DOHH2 (cell line): ENCODE results near the gene SH3BP5.

Experiments used
- H3F3A ChIP-seq: fragments of 200-600 bp; sonication (generic), shearing (Covaris generic); 2 replicates; pipeline ENCODE4 v1.6.0; 2016; ENCODE audit warnings: antibody characterized with exemption, mild to moderate bottlenecking; ENCODE audit not compliant: control insufficient read depth, insufficient read depth
- H3K27ac ChIP-seq: fragments of 200-600 bp; sonication (generic); 2 replicates; pipeline ENCODE4 v1.5.1; 2014; ENCODE audit warnings: low read depth, mild to moderate bottlenecking, low read length, moderate library complexity
- H3K27me3 ChIP-seq: fragments of 200-600 bp; sonication (generic); 2 replicates; pipeline ENCODE4 v1.6.1; 2014; ENCODE audit warnings: mild to moderate bottlenecking, low read length, mixed read lengths; ENCODE audit not compliant: control insufficient read depth
- H3K36me3 ChIP-seq: fragments of 200-600 bp; sonication (generic); 2 replicates; pipeline ENCODE4 v1.6.1; 2014; ENCODE audit warnings: mild to moderate bottlenecking, low read length, moderate library complexity, mixed read lengths; ENCODE audit not compliant: control insufficient read depth
- H3K4me1 ChIP-seq: fragments of 200-600 bp; sonication (generic); 2 replicates; pipeline ENCODE4 v1.6.1; 2014; ENCODE audit warnings: mild to moderate bottlenecking, low read length, mixed read lengths; ENCODE audit not compliant: control insufficient read depth
- H3K4me2 ChIP-seq: fragments of 200-600 bp; sonication (generic); 2 replicates; pipeline ENCODE4 v1.6.0; 2014; ENCODE audit warnings: mild to moderate bottlenecking, low read length, moderate library complexity
- H3K4me3 ChIP-seq: fragments of 200-600 bp; sonication (generic); 2 replicates; pipeline ENCODE4 v1.5.1; 2014; ENCODE audit warnings: mild to moderate bottlenecking, low read length, mixed read lengths
- H3K79me2 ChIP-seq: fragments of 200-600 bp; sonication (generic); 2 replicates; pipeline ENCODE4 v1.6.1; 2014; ENCODE audit warnings: mild to moderate bottlenecking, low read length, mixed read lengths; ENCODE audit not compliant: control insufficient read depth
- H3K9me2 ChIP-seq: fragments of 200-600 bp; sonication (generic); replicated peaks from 2 replicates; pipeline ENCODE4 v1.6.1; 2014; ENCODE audit warnings: mild to moderate bottlenecking, low read length, mixed read lengths; ENCODE audit not compliant: control insufficient read depth
- H3K9me3 ChIP-seq: fragments of 200-600 bp; sonication (generic); 2 replicates; pipeline ENCODE4 v1.6.1; 2014; ENCODE audit warnings: antibody characterized with exemption, low read length, mixed read lengths; ENCODE audit not compliant: control insufficient read depth, insufficient read depth
- H4K20me1 ChIP-seq: fragments of 200-600 bp; sonication (generic); 2 replicates; pipeline ENCODE4 v1.6.0; 2014; ENCODE audit warnings: low read depth, mild to moderate bottlenecking, antibody characterized with exemption, low read length, moderate library complexity; ENCODE audit not compliant: control insufficient read depth, insufficient read depth
- EZH2phosphoT487 ChIP-seq: fragments of 200-600 bp; sonication (generic); IDR thresholded peaks from 2 replicates; pipeline ENCODE4 v1.6.1; 2017; ENCODE audit warnings: borderline replicate concordance, mild to moderate bottlenecking, antibody characterized with exemption, low read length, moderate library complexity, mixed read lengths
- TF ChIP-seq, protein P1 (sequence below): fragments of 200-600 bp; sonication (generic); IDR thresholded peaks from one replicate; pipeline ENCODE4 v1.5.1; 2014; ENCODE audit warnings: antibody characterized with exemption, mild to moderate bottlenecking, low read depth, low read length; ENCODE audit not compliant: poor library complexity, severe bottlenecking

The SH3BP5 gene

GRCh38 chr3:15312550-15312949, 19.8 kb downstream of the SH3BP5 start:
- H3K27ac ChIP-seq = no peak overlapping the region
- no peak overlapping the region for H3K4me2 ChIP-seq
- TF ChIP-seq, protein P1, sequence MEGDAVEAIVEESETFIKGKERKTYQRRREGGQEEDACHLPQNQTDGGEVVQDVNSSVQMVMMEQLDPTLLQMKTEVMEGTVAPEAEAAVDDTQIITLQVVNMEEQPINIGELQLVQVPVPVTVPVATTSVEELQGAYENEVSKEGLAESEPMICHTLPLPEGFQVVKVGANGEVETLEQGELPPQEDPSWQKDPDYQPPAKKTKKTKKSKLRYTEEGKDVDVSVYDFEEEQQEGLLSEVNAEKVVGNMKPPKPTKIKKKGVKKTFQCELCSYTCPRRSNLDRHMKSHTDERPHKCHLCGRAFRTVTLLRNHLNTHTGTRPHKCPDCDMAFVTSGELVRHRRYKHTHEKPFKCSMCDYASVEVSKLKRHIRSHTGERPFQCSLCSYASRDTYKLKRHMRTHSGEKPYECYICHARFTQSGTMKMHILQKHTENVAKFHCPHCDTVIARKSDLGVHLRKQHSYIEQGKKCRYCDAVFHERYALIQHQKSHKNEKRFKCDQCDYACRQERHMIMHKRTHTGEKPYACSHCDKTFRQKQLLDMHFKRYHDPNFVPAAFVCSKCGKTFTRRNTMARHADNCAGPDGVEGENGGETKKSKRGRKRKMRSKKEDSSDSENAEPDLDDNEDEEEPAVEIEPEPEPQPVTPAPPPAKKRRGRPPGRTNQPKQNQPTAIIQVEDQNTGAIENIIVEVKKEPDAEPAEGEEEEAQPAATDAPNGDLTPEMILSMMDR = no peak
- no peak for TF ChIP-seq EZH2phosphoT487
- H3K9me3 ChIP-seq = no peaks in the 10 kb centered on the region
- H3K4me1 ChIP-seq = peaks cover 18% of the 10 kb centered on the region
- peaks cover 12% of the 10 kb centered on the region; the same call in 1 of the 2 replicates for H3K36me3 ChIP-seq
- no peaks in the 10 kb centered on the region for H3F3A ChIP-seq
- peaks cover 3% of the 10 kb centered on the region; the same call in 1 of the 2 replicates for H4K20me1 ChIP-seq
- H3K27me3 ChIP-seq = no peaks in the 10 kb centered on the region
- H3K79me2 ChIP-seq = peaks cover 75% of the 10 kb centered on the region
- H3K4me3 ChIP-seq = no peak overlapping the region
- H3K9me2 ChIP-seq = no peaks in the 10 kb centered on the region

DNA sequence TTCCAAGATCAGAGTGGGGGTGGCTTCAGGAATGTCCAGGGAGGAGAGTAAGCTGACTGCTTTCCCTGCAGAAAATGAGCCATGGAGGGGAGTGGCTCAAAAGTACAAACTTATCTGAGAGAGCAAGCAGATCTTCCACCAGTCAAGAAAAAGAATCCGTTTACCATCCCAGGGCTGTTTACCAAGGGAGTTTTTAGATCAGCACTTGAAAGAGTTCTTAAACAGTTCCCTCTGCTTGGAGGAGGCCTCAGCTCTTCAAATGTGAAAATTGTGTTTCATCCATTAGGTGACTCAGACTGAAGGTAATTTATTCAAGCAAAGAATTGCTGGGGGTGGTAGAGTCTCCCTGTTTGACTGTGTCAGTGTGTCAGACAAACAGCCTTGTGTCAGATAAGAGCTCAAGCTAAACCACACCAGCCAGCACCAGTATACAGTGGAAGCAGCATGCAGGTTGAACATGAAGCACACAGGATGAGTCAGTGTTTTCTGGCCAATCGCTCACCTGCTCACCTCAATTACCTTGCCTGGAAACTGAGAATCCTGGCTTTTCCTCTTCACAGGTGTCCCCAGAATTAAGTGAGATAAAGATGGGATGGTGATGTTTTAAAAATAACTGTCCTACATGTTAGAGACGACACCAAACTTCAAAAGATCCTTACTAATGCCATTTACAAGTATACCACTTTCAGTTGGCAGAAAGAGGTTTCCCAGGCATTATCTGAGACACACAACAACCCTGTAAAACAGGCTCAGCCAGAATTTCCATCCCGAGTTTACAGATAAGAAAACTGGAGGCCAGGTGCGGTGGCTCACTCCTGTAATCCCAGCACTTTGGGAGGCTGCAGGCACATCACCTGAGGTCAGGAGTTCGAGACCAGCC, 21.7 kb downstream of the SH3BP5 start:
- no peak overlapping the region for H3K27ac ChIP-seq
- no peak for TF ChIP-seq EZH2phosphoT487
- TF ChIP-seq, protein P1 = no peak
- H3K27me3 ChIP-seq = no peaks in the 10 kb centered on the region
- no peaks in the 10 kb centered on the region for H3F3A ChIP-seq
- H3K4me1 ChIP-seq = peaks cover 31% of the 10 kb centered on the region
- H3K4me2 ChIP-seq = no peak overlapping the region
- H3K79me2 ChIP-seq = peaks cover 67% of the 10 kb centered on the region
- H4K20me1 ChIP-seq = peaks cover 3% of the 10 kb centered on the region; the same call in 1 of the 2 replicates
- no peak overlapping the region for H3K4me3 ChIP-seq
- no peaks in the 10 kb centered on the region for H3K9me3 ChIP-seq
- peaks cover 12% of the 10 kb centered on the region; the same call in 1 of the 2 replicates for H3K36me3 ChIP-seq
- no peaks in the 10 kb centered on the region for H3K9me2 ChIP-seq

GRCh38 chr3:15309662-15310335, 22.6 kb downstream of the SH3BP5 start:
- Histone ChIP-seq H3F3A (no peaks in the 10 kb centered on the region), H3K9me2 (no peaks in the 10 kb centered on the region), H3K4me1 (peaks cover 31% of the 10 kb centered on the region), H3K4me2 (no peak overlapping the region), H3K9me3 (no peaks in the 10 kb centered on the region), H4K20me1 (peaks cover 1% of the 10 kb centered on the region; the same call in 1 of the 2 replicates), H3K4me3 (no peak overlapping the region), H3K27ac (no peak overlapping the region), H3K27me3 (no peaks in the 10 kb centered on the region), H3K36me3 (peaks cover 17% of the 10 kb centered on the region; the same call in 1 of the 2 replicates), H3K79me2 (peaks cover 64% of the 10 kb centered on the region)
- TF ChIP-seq, protein P1 = no peak
- no peak for TF ChIP-seq EZH2phosphoT487
